GM19043 (cell line): ENCODE data around the gene CLMN.

Experiments used
- ATAC-seq: cut with Tn5 transposase; IDR thresholded peaks from one replicate; pipeline ENCODE4 v1.9.1; 2021; ENCODE audit warnings: low read depth; ENCODE audit not compliant: unreplicated experiment

CLMN gene

GRCh38 chr14:95199298-95199983, 120.3 kb downstream of the CLMN start:
- no peak for ATAC-seq

DNA sequence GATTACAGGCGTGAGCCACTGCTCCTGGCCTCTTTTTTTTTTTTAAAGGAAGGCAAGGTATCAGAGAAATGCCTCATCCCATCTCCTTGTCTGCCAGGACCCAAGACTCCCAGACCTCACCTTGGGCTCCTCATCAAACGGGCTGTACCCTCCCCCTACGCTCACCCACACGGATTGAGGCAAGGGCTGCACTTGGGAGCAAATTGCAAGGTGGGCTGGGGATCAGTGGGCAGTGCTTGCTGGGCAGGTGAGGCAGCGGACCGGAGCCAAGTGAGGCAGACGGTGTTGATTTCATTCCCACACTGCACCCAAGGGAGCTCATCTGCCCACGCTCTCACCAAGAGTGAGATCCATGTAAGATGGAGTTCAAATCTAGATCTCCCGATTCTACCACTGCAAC, 121.4 kb downstream of the CLMN start:
- ATAC-seq, result no peak

- ATAC-seq, result no peak
These were observed 122.2 kb downstream of the CLMN start for GRCh38 chr14:95197551-95197950.

- no peak for ATAC-seq
These were observed 122.7 kb downstream of the CLMN start for GRCh38 chr14:95196826-95197545.

DNA sequence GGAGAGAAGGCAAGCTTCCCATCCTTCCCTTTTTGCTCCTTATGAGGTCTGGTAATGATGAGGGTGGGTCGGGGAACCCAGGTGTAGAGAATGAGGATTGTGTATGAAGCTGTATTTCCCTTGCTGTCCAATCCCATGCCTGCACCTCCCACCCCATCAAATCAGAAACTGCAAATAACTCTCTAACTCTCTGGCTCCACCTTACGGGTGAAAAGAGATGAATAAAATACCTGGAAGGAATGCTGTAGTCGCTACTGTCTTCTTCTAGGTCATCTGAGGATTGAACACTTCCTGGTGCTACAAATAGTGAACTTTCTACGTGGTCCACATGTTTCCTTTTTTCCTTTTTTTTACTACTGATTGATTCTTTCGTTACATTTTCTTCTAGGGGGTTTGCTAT, 123.4 kb downstream of the CLMN start:
- ATAC-seq, result peak; percentile 55

GRCh38 chr14:95195031-95195430, 124.7 kb downstream of the CLMN start:
- no peak for ATAC-seq

DNA sequence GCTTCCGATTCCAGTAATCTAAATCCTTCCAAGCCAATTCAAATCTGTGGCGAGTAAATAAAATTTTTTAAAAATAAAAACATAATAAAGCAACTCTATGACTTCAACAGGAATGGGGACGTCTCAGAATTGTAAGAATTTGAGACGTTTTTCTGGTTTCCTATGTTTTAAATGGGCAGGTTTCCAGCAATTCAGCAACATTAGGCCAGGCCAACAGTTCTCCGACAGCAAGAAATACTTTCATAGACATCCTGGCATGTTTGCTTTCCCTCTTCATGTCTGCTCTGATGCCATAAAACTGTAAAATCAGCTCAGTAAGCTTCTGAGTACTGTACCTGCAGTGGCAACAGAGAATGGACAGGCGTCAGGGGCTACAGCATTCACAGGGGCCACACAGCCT, 126.6 kb downstream of the CLMN start:
- ATAC-seq, result no peak

DNA sequence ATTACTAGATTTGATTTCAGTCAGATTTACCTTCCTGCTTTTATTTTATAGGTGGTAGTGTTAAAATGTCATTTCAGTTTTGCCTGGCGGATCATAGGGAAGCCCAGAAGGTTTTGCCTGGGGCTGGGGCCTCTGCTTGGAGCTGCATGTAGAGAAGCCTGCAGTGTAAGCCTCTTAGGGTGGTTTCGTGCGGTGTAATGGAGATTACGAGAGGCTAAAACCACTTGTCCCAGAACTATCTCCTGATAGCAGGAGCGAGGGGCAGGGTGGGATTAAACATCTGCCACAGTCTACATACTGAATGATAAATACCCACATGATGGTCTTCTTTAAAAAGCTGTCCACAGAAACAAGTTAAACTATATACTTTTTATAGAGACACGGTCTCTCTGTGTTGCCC, 127.4 kb downstream of the CLMN start:
- ATAC-seq, result no peak

DNA sequence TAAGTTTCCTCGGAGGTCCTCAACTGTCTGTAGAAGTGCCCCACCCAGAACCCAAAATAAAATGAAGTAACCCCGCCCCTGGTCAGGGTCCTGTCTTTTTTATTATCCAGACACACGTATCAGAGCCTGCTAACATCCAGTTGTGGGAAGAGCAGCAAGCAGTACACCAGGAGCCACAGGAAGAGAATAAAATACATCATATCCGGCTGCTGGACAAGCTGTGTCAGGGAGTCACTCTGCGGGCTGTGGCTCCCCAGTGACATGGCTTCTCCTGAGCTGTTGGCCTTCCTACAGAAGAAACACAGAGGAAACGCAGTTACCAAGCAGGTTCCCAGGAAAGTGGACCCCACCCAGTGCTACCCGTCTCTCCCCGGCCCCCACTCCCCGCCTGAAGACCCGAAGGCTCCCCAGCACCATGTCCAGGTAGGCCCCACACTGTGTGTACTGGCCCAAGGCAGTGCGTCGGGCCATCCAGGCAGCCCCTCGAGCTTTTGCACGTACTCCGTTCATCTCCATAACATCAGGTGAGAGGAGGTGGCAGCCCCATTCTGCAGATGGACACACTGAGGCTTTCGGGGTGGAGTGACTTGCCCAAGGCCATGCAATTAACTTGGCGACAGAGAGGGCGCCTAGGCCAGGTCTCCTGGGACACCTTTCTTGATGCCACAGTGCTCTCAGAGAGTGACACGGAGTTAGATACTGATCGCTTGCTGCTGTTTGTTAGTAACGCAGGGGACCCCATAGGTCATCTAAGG, 128.1 kb downstream of the CLMN start:
- no peak for ATAC-seq

DNA sequence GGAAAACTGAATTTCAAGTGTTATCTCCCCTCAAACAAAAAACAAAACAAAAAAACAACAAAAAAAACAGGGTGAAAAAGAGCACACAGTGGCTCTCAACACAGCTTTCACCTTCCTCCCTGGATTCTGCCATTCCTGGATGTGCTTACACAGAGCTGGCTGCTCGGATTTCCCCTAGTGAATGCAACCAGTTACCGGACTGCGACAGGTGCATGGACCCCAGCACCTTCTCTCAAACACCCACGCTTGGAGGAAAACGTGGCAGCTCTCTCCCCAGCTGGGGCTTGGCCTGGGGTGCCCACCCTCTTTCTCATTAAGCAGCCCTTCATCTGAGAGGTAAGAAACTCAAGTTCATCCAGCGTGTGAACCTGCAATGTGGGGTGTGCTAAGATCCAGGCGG, 128.9 kb downstream of the CLMN start:
- ATAC-seq, result no peak

- ATAC-seq, result no peak
These were observed 129.3 kb downstream of the CLMN start for GRCh38 chr14:95190346-95190840.

- no peak for ATAC-seq
These were observed 130.2 kb downstream of the CLMN start for GRCh38 chr14:95189367-95190132.

GRCh38 chr14:95188380-95188779, 131.3 kb downstream of the CLMN start:
- no peak for ATAC-seq

- ATAC-seq, result no peak
These were observed 133.8 kb downstream of the CLMN start for GRCh38 chr14:95185767-95186392.

GRCh38 chr14:95185033-95185766, 134.5 kb downstream of the CLMN start:
- no peak for ATAC-seq

DNA sequence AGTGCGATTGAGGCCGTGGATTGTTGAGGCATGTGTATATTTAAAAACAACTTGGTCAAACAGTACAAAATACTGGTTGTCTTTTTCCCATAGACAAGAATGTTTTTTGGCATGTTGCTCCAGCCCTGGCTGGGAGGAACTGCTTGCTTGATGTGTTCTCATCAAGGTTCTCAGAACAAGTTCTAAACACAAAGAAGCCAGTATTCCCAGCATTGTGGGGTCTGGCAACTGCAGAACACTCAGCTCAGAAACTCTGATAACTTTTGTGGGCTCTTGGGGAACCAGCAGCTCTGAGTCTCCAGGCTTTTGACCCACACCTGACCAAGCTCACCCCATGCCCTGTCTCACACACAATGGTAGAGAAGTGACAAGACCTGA, 135.3 kb downstream of the CLMN start:
- ATAC-seq, result no peak

- no peak for ATAC-seq
These were observed 135.9 kb downstream of the CLMN start for GRCh38 chr14:95183532-95184412.

DNA sequence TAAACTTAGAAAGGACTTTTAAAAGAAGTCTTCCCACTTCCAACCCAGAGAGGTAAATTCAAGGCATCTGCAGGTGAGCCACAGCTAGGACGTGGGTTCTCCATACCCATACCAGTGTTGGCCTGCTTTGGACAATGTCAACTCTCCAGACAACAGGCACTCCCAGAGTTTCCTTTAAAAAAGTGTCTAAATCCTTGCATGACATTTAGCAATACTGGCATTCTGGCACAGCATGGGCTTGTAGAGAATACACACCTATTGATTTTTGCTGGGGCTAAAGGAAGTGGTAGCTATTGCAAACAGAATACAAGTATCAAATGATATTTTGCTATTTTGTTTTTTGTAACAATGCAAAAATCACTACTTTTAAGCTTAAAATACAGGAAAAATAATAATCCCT, 136.6 kb downstream of the CLMN start:
- no peak for ATAC-seq

DNA sequence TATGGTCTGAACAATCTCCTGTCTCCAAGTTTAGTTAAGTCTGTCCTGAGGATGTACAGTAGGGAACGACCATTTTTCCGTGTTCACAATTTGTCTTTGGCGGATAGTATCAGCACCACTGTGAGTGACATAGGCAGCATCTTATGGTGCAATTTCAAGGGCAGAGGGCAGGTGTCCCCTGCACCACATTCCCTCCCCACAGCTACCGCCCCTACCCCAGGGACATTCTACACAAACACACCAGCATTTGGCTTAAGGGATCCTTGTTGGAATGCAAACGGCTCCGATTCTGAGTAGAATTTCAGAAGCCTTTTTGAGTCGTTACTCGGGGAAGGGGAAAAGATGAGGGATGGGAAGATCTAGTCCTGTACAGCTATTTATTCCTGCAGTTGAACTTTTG, 137.3 kb downstream of the CLMN start:
- no peak for ATAC-seq
